Measurements from ENCODE around the gene SEC14L3. TPM values are rescaled to one million over a fixed set of nuclear protein-coding genes. Genes with fewer than 3 reads are reported as not detected.
A peak's percentile ranks its signal among the peaks of the same experiment; 100 is the strongest.

Gene SEC14L3
- total RNA-seq, 1 experiment from 2014 or later, result not detected

DNA sequence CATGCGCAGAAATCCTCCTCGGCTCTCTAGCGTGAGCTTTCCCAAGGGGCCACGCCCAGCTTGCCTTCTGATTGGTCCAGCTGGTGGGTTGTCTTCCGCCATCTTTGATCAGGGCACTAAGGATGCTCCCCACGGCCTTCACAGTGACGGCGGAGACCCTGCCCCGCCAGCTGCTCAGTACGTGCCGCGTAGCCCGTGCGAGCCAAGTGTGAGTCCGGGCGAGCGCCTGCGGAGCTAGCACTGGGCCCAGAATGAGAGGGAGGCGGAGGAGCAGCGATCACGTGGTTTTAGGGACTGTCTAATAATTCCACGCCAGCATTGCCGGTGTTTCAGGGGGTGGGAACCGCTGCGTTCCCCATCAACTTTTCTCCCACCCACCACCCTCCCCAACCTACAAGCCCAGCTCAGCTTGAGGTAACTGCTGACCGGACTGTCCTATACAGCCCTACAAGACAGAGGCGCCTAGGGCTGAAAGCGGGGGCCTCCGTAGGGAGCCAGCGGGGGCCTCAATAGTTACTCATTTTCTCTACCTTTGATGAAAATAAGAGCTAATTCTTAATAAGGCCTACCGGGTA, 47.8 kb downstream of the SEC14L3 start:
- H3K27ac Mint-ChIP-seq (ENCODE audit: unreplicated experiment), result peak overlapping the region; percentile 82
- ChIA-PET POLR2A (interaction anchor here (0.5 to 2.1 kb wide), 11 partner anchors 10 to 1273 kb away, joined by 3 to 19 read pairs (median 6); partner anchors contain the start of genes CCDC157, PES1, RNF215 and SEC14L2), CTCF (interaction anchor here (0.6 to 4.3 kb wide), 13 partner anchors 11 to 136 kb away, joined by 3 to 29 read pairs (median 6); partner anchors contain the start of genes RNF215 and SEC14L2)
- no peaks in the 10 kb centered on the region for H3K9me3 ChIP-seq
- no TSS peak for BruUV-seq (replicated peaks)
- H3K36me3 Mint-ChIP-seq (ENCODE audit: insufficient read depth, unreplicated experiment), result peaks cover 28% of the 10 kb centered on the region
- H3K4me1 ChIP-seq, result peaks cover 41% of the 10 kb centered on the region
- TF ChIP-seq, protein P1, sequence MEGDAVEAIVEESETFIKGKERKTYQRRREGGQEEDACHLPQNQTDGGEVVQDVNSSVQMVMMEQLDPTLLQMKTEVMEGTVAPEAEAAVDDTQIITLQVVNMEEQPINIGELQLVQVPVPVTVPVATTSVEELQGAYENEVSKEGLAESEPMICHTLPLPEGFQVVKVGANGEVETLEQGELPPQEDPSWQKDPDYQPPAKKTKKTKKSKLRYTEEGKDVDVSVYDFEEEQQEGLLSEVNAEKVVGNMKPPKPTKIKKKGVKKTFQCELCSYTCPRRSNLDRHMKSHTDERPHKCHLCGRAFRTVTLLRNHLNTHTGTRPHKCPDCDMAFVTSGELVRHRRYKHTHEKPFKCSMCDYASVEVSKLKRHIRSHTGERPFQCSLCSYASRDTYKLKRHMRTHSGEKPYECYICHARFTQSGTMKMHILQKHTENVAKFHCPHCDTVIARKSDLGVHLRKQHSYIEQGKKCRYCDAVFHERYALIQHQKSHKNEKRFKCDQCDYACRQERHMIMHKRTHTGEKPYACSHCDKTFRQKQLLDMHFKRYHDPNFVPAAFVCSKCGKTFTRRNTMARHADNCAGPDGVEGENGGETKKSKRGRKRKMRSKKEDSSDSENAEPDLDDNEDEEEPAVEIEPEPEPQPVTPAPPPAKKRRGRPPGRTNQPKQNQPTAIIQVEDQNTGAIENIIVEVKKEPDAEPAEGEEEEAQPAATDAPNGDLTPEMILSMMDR (IDR thresholded peaks at IDR 0.05; ENCODE audit: insufficient read depth in 1 of 2, low read depth in 1 of 2, low read length in 1 of 2, severe bottlenecking in 1 of 2, unreplicated experiment in 1 of 2), result no peak
- H3K4me3 ChIP-seq (ENCODE audit: low read depth, low read length), result peak overlapping the region; percentile 62
- no peaks in the 10 kb centered on the region for H3K27me3 Mint-ChIP-seq (ENCODE audit: insufficient read depth, unreplicated experiment)
- H3K9me3 Mint-ChIP-seq (ENCODE audit: unreplicated experiment), result no peaks in the 10 kb centered on the region
- peaks cover 35% of the 10 kb centered on the region for H3K4me1 Mint-ChIP-seq (ENCODE audit: low read depth, unreplicated experiment)
- H3K27me3 ChIP-seq (replicated peaks; ENCODE audit: control insufficient read depth, insufficient read depth, low read length), result no peaks in the 10 kb centered on the region
- peak; percentile 98 to 99 for DNase-seq
- H3K4me3 Mint-ChIP-seq (ENCODE audit: unreplicated experiment), result peak overlapping the region; percentile 85
- peaks cover 1% of the 10 kb centered on the region; the same call in 1 of the 2 replicates for H3K36me3 ChIP-seq (ENCODE audit: control insufficient read depth, insufficient read depth, low read length)
- intact Hi-C loops (cut with micrococcal nuclease; ENCODE audit: unreplicated experiment), result loop anchor here (1.0 kb wide), 1 partner anchor 33 kb away; no protein-coding TSS in a partner anchor

- H3K9me3 Mint-ChIP-seq (ENCODE audit: unreplicated experiment), result no peaks in the 10 kb centered on the region
- Histone ChIP-seq H3K9me3 (no peaks in the 10 kb centered on the region), H3K27me3 (replicated peaks; ENCODE audit: control insufficient read depth, insufficient read depth, low read length) (no peaks in the 10 kb centered on the region), H3K4me1 (peaks cover 47% of the 10 kb centered on the region), H3K4me3 (ENCODE audit: low read depth, low read length) (peak overlapping the region; percentile 62), H3K36me3 (ENCODE audit: control insufficient read depth, insufficient read depth, low read length) (peaks cover 1% of the 10 kb centered on the region; the same call in 1 of the 2 replicates)
- no peaks in the 10 kb centered on the region for H3K27me3 Mint-ChIP-seq (ENCODE audit: insufficient read depth, unreplicated experiment)
- POLR2A ChIA-PET, result interaction anchor here (0.5 to 2.1 kb wide), 11 partner anchors 9 to 1272 kb away, joined by 3 to 19 read pairs (median 6); partner anchors contain the start of genes CCDC157, PES1, RNF215 and SEC14L2
- TF ChIP-seq, protein P1 (IDR thresholded peaks at IDR 0.05; ENCODE audit: insufficient read depth in 1 of 2, low read depth in 1 of 2, low read length in 1 of 2, severe bottlenecking in 1 of 2, unreplicated experiment in 1 of 2), result peak in 1 of 2 experiments; percentile 16
- DNase-seq, result peak in 1 of 2 experiments; percentile 50
- peak overlapping the region; percentile 85 for H3K4me3 Mint-ChIP-seq (ENCODE audit: unreplicated experiment)
- CTCF ChIA-PET, result interaction anchor here (0.6 to 4.3 kb wide), 13 partner anchors 11 to 241 kb away, joined by 3 to 29 read pairs (median 4); partner anchors contain the start of genes RNF215 and SEC14L2
- peaks cover 35% of the 10 kb centered on the region for H3K4me1 Mint-ChIP-seq (ENCODE audit: low read depth, unreplicated experiment)
- BruUV-seq (replicated peaks), result TSS peak; percentile 28
- intact Hi-C loops (cut with micrococcal nuclease; ENCODE audit: unreplicated experiment), result loop anchor here (1.0 kb wide), 1 partner anchor 32 kb away; no protein-coding TSS in a partner anchor
- H3K27ac Mint-ChIP-seq (ENCODE audit: unreplicated experiment), result peak overlapping the region; percentile 82
- peaks cover 28% of the 10 kb centered on the region for H3K36me3 Mint-ChIP-seq (ENCODE audit: insufficient read depth, unreplicated experiment)
Observed at GRCh38 chr22:30423301-30423958, 48.4 kb downstream of the SEC14L3 start.
